HepG2 (cell line): Measurements from ENCODE around the gene GNG10. TPM values are rescaled to one million over a fixed set of nuclear protein-coding genes. Genes with fewer than 3 reads are reported as not detected.

Experiments
- ARNT2 ChIP-seq: sonication (generic); formaldehyde crosslinking; IDR thresholded peaks from 2 replicates; pipeline ENCODE4 v1.8.0; 2022; ENCODE audit warnings: mild to moderate bottlenecking, low read depth, missing genetic modification reagents, moderate library complexity
- ARNTL ChIP-seq: sonication (generic); formaldehyde crosslinking; IDR thresholded peaks from 2 replicates; pipeline ENCODE4 v1.4.0; 2020; ENCODE audit warnings: mild to moderate bottlenecking, missing genetic modification reagents
- KLF11 ChIP-seq: IDR thresholded peaks from 2 replicates; pipeline ENCODE4 v1.6.1; 2016; ENCODE audit warnings: missing compliant biosample characterization
- TOPORS ChIP-seq: sonication (generic); formaldehyde crosslinking; IDR thresholded peaks from 2 replicates; pipeline ENCODE4 v1.8.0; 2023; ENCODE audit warnings: mild to moderate bottlenecking, missing genetic modification reagents
- WIZ ChIP-seq: sonication (generic); formaldehyde crosslinking; IDR thresholded peaks from 2 replicates; pipeline ENCODE4 v1.5.1; 2020; ENCODE audit warnings: mild to moderate bottlenecking, missing genetic modification reagents
- ZNF12 ChIP-seq: sonication (generic); formaldehyde crosslinking; IDR thresholded peaks from 2 replicates; pipeline ENCODE4 v1.5.0; 2020; ENCODE audit warnings: missing genetic modification reagents
- ZNF260 ChIP-seq: sonication (generic); formaldehyde crosslinking; IDR thresholded peaks from 2 replicates; pipeline ENCODE4 v1.4.0; 2020; ENCODE audit warnings: missing genetic modification reagents, low read depth, mild to moderate bottlenecking, borderline replicate concordance
- polyA plus RNA-seq, 8 experiments: library from polyadenylated mRNA; depleted of rRNA in 3 of 8; stranded (reverse) in 7 of 8; unstranded in 1 of 8; fragments of >200 nt; fragmentation: Illumina TruSeq in 4 of 8; extraction: Trizol in 4 of 8; gene quantifications; 2 replicates each; pipeline versions ENCODE4 v1.2.1 to v1.2.3, GENCODE V29; 2011 to 2016; ENCODE audit warnings: low read depth in 4 of 8, missing spikeins in 1 of 8, mixed read lengths in 1 of 8; ENCODE audit not compliant: insufficient read depth in 1 of 8
- total RNA-seq, 5 experiments: library from RNA; depleted of rRNA; stranded (reverse); fragments of >200 nt; fragmentation: Illumina TruSeq; extraction: Trizol; gene quantifications; 2 replicates each; pipeline ENCODE4 v1.2.3, GENCODE V29; 2016; ENCODE audit warnings: low read depth in 1 of 5
- TF ChIP-seq, protein P1 (sequence below), 2 experiments: IDR thresholded peaks; 2 replicates each; pipeline ENCODE4 v1.6.1; 2011 to 2012; ENCODE audit warnings: low read length in 2 of 2, borderline replicate concordance in 1 of 2, low read depth in 1 of 2, mild to moderate bottlenecking in 1 of 2, moderate library complexity in 1 of 2
- TF ChIP-seq, protein P2 (sequence below): sonication (generic); formaldehyde crosslinking; IDR thresholded peaks from 2 replicates; pipeline ENCODE4 v1.9.0; 2021; ENCODE audit warnings: missing genetic modification reagents, mild to moderate bottlenecking, borderline replicate concordance

The GNG10 gene
- total and polyA plus RNA-seq, 2 of the 13 experiments (the other 11 are each of a cell fraction or from before 2014, with no cell fraction given) = 29.8 to 32.4 TPM

DNA sequence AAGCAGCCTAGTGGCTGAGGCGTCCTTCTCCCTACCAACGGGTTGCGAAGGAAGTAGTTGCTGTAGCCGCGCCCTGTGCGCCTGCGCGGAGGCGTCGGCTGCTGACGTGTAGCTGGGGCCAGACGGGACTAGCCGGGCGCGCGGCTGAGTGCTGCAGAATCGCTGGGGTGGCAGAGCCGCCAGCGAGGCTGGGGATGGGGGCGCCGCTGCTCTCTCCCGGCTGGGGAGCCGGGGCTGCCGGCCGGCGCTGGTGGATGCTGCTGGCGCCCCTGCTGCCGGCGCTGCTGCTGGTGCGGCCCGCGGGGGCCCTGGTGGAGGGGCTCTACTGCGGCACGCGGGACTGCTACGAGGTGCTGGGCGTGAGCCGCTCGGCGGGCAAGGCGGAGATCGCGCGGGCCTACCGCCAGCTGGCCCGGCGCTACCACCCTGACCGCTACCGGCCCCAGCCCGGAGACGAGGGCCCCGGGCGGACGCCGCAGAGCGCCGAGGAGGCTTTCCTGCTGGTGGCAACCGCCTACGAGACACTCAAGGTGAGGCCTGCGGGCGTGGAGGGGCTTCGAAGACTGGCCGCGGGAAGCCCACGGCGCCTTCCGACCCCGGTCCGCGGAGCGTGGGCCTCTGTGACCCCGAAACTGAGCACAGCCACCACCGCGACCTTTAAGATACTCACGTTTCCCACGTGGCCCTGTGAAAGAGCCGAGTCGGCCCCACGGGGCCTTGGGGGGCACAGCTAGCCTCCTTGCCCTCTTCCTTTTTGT lies 30.0 kb upstream of the GNG10 start, which contains the start of gene DNAJC25 (continued):
- TF ChIP-seq, protein P1, sequence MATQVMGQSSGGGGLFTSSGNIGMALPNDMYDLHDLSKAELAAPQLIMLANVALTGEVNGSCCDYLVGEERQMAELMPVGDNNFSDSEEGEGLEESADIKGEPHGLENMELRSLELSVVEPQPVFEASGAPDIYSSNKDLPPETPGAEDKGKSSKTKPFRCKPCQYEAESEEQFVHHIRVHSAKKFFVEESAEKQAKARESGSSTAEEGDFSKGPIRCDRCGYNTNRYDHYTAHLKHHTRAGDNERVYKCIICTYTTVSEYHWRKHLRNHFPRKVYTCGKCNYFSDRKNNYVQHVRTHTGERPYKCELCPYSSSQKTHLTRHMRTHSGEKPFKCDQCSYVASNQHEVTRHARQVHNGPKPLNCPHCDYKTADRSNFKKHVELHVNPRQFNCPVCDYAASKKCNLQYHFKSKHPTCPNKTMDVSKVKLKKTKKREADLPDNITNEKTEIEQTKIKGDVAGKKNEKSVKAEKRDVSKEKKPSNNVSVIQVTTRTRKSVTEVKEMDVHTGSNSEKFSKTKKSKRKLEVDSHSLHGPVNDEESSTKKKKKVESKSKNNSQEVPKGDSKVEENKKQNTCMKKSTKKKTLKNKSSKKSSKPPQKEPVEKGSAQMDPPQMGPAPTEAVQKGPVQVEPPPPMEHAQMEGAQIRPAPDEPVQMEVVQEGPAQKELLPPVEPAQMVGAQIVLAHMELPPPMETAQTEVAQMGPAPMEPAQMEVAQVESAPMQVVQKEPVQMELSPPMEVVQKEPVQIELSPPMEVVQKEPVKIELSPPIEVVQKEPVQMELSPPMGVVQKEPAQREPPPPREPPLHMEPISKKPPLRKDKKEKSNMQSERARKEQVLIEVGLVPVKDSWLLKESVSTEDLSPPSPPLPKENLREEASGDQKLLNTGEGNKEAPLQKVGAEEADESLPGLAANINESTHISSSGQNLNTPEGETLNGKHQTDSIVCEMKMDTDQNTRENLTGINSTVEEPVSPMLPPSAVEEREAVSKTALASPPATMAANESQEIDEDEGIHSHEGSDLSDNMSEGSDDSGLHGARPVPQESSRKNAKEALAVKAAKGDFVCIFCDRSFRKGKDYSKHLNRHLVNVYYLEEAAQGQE (IDR thresholded peaks at IDR 0.05; ENCODE audit: borderline replicate concordance in 1 of 2, low read depth in 1 of 2, low read length in 2 of 2) = no peak
- TF ChIP-seq, protein P2, sequence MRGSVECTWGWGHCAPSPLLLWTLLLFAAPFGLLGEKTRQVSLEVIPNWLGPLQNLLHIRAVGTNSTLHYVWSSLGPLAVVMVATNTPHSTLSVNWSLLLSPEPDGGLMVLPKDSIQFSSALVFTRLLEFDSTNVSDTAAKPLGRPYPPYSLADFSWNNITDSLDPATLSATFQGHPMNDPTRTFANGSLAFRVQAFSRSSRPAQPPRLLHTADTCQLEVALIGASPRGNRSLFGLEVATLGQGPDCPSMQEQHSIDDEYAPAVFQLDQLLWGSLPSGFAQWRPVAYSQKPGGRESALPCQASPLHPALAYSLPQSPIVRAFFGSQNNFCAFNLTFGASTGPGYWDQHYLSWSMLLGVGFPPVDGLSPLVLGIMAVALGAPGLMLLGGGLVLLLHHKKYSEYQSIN (CRISPR knock-in tag) = no peak
- TF ChIP-seq WIZ (no peak), TOPORS (CRISPR knock-in tag) (no peak), ARNTL (0 out of 2 replicates have a peak, but pooled peaks have one; percentile 19), ZNF12 (CRISPR knock-in tag) (no peak), KLF11 (peak; percentile 8; the same call in 1 of the 2 replicates), ZNF260 (CRISPR knock-in tag) (no peak), ARNT2 (CRISPR knock-in tag) (peak; percentile 91)
